Measurements from ENCODE around the gene DSCAML1.

The DSCAML1 gene

DNA sequence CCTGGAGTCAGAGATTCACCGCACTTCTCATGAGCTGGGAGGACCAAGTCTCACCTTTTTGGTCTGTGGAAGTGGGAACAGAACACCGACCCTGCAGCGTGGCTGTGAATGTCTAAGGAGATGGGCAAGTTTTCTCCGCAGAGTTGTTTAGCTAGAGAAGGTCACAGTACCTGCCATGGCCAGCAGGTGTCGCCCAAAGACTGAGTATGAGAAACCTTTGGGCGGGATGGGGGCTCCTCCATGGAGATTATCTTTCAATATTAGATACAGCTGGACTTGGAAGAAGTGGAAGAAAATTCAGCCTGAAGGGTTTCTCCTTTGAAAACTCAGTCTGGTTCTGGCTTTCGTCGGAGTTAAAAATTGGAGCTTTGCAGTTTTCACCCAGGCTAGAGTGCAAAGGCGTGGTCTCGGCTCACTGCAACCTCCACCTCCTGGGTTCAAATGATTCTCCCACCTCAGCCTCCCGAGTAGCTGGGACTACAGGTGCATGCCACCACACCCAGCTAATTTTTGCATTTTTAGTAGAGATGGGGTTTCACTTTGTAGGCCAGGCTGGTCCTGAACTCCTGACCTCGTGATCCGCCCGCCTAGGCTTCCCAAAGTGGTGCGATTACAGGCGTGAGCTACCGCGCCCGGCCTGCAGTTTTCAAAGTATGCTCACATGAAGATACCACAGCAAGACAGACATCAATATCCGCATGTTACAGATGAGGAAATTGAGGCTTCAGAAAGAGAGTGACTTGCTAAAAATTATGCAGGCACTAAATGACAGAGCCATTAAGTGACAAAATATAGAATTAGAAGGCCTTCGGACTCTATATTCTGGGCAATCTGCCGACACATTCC lies 10.7 kb upstream of the DSCAML1 start:
- TF ChIP-seq, protein P1, sequence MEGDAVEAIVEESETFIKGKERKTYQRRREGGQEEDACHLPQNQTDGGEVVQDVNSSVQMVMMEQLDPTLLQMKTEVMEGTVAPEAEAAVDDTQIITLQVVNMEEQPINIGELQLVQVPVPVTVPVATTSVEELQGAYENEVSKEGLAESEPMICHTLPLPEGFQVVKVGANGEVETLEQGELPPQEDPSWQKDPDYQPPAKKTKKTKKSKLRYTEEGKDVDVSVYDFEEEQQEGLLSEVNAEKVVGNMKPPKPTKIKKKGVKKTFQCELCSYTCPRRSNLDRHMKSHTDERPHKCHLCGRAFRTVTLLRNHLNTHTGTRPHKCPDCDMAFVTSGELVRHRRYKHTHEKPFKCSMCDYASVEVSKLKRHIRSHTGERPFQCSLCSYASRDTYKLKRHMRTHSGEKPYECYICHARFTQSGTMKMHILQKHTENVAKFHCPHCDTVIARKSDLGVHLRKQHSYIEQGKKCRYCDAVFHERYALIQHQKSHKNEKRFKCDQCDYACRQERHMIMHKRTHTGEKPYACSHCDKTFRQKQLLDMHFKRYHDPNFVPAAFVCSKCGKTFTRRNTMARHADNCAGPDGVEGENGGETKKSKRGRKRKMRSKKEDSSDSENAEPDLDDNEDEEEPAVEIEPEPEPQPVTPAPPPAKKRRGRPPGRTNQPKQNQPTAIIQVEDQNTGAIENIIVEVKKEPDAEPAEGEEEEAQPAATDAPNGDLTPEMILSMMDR (IDR thresholded peaks at IDR 0.05; ENCODE audit: insufficient read depth, missing control alignments), result peak; percentile 82
- no peak for FAIRE-seq

DNA sequence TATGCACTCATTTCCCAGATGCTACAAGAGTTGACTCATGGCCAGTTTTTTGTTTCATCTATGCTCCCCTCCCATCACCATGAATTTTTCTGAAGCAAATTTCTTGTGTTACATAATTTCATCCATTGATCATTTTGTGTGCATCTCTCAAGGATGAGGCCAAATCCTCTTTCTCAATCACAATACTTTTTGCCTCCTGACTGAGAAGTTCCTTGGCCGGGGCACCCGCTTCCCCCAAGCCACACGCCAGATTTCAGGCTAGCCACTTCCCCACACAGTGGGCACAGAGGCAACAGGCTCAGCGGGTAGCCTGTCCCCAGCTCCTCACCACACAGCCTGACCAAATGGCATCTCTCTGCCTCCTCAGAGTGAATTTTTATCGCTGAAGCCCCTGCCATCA lies 9.8 kb upstream of the DSCAML1 start:
- DNase-seq (ENCODE audit: insufficient read length, low spot score) (no peak), FAIRE-seq (no peak)
- TF ChIP-seq, protein P1 (IDR thresholded peaks at IDR 0.05; ENCODE audit: insufficient read depth, missing control alignments), result no peak

More for the DNA sequence above, 10.7 kb upstream of the DSCAML1 start:
- no peak for DNase-seq (ENCODE audit: insufficient read length, low spot score)

DNA sequence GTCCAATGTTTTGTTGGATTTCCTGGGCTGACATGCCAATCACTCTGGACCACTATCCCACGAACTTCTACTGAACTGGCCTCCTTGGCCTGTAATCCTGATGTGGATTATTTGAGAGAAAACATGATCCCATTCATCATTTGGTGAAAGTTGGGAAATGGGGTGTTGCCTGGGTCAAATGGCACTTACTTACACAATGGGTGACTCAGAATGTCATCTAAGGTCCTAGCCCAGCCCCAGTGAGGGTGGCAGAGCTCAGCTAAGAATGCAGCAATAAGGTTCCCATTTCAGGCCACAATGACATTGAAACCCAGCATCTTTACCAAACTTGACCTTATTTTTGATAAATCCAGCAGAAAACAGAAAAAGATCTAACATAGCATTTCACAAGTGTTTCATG lies 8.0 kb upstream of the DSCAML1 start:
- no peak for FAIRE-seq
- TF ChIP-seq, protein P1 (IDR thresholded peaks at IDR 0.05; ENCODE audit: insufficient read depth, missing control alignments), result no peak
- no peak for DNase-seq (ENCODE audit: insufficient read length, low spot score)

DNA sequence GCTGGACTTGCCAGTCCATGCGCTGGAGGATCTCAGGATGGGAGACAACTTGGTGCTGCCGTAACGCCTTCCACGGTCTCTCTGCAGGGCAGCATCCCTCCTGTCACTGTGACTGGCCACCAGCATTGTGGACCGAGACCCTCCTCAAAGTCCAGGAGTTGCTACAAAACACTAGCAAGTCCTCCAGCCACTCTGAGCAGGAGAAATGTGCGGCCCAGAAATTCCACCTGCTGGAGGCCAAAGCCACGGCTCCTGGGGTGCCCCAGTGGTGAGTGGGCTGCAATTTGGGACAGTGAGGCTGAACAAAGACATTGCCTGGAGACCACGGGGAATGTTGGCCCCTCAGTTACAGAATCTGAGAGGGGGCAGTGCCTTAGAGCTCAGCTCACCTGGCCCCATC lies 6.9 kb upstream of the DSCAML1 start:
- FAIRE-seq (no peak), DNase-seq (ENCODE audit: insufficient read length, low spot score) (no peak)
- TF ChIP-seq, protein P1 (IDR thresholded peaks at IDR 0.05; ENCODE audit: insufficient read depth, missing control alignments), result no peak

DNA sequence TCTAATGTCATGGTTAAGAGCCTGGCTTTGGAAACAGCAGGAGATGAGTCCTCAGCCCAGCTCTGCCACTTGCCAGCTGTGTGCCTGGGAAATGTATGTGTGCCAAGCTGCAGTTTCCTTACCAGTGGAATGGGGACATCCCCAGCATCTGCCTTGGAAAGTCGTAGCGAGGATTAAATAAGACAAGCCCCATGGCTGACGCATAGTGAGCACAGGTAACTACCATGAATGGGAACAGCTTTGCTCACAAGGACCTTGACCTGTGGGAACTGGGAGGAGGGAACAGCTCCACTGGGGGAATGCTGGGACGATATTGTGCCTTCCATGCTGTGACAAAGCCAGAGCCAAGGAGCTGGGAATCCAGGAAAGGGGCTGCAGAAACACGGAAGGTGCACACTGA lies 2.6 kb upstream of the DSCAML1 start:
- TF ChIP-seq, protein P1 (IDR thresholded peaks at IDR 0.05; ENCODE audit: insufficient read depth, missing control alignments), result no peak
- FAIRE-seq (no peak), DNase-seq (ENCODE audit: insufficient read length, low spot score) (no peak)

DNA sequence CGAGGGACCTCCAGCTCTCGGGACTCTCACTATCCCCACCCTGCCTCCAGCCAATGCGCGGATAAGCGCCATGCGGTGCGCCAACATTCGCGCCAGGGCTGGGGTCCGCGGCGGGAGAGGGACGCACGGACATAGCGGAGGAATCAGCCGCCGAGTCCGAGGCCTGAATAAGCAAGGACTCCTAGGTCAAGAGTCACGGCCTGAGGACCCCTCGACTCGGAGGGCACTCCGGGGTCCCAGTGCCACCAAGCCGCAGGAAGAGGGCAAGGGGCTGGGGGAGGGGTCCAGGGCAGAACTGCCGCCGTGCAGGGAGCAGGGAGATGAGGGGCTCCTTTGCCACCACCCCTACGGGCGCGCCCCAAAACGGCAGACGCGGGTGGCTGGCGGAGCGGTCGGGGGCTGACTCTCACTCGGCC lies 552 bp downstream of the DSCAML1 start:
- TF ChIP-seq, protein P1 (IDR thresholded peaks at IDR 0.05; ENCODE audit: insufficient read depth, missing control alignments), result no peak
- DNase-seq (ENCODE audit: insufficient read length, low spot score) (no peak), FAIRE-seq (no peak)

Data from D721Med (cell line).